Activated T-cell treated with anti-CD3 and anti-CD28 coated beads, Interleukin-2, amount 50 U/mL, for 72 hours (primary cell): ENCODE results near the gene AMMECR1. TPM values are rescaled to one million over a fixed set of nuclear protein-coding genes. Genes with fewer than 3 reads are reported as not detected.

ENCODE experiments used
- ATAC-seq, 2 donors: fragments of 150-1000 bp; cut with Tn5 transposase; replicated peaks in 1 of 2; 2 replicates each; pipeline ENCODE4 v1.10.0; 2021; ENCODE audit warnings: moderate library complexity in 2 of 2, mild to moderate bottlenecking in 1 of 2
- DNase-seq, 2 donors: peaks; one replicate each; pipeline ENCODE4 v3.0.0; 2021 to 2022; ENCODE audit warnings: mixed read lengths in 1 of 2
- H3K27ac Mint-ChIP-seq: one replicate; pipeline ENCODE4 v1.8.0; 2022; ENCODE audit warnings: mild to moderate bottlenecking, moderate library complexity, mixed read lengths
- H3K27me3 Mint-ChIP-seq: one replicate; pipeline ENCODE4 v1.8.0; 2022; ENCODE audit warnings: low read depth, mixed read lengths
- H3K36me3 Mint-ChIP-seq, 2 donors: one replicate each; pipeline ENCODE4 v1.8.0; 2022; ENCODE audit warnings: mixed read lengths in 2 of 2, mild to moderate bottlenecking in 1 of 2; ENCODE audit not compliant: insufficient read depth in 2 of 2
- H3K4me1 Mint-ChIP-seq: one replicate; pipeline ENCODE4 v1.8.0; 2022; ENCODE audit warnings: low read depth, mixed read lengths
- H3K4me3 Mint-ChIP-seq, 2 donors: one replicate each; pipeline ENCODE4 v1.8.0; 2022; ENCODE audit warnings: mild to moderate bottlenecking in 2 of 2, mixed read lengths in 2 of 2, moderate library complexity in 2 of 2
- H3K9me3 Mint-ChIP-seq, 2 donors: one replicate each; pipeline ENCODE4 v1.8.0; 2022; ENCODE audit warnings: mixed read lengths in 2 of 2
- total RNA-seq, 2 donors: library from RNA; stranded (reverse); gene quantifications; one replicate each; pipeline ENCODE4 v1.2.3, GENCODE V29; 2022

Gene AMMECR1
- total RNA-seq, 2 donors from 2014 or later, result 12.8 to 15.9 TPM

DNA sequence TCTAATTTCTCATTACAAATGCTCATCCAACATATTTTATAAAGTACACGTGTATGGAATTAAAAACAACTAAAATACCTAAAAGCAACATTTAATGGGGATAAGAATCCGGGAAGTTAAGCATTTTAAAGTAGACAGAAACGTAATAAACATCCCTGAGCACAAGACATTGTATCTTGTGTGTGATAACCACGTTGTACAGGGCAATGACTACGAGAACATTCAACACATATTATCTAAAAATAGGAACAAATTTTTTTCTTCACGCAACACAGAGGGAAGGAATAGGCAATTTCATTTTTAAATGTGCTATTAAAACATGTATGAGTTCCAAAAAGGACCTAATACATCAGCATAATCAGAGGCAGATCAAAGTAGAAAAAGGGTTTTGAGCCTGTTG is 49.5 kb downstream of the AMMECR1 start:
- ATAC-seq (no peak), DNase-seq (no peak)
- Mint-ChIP-seq H3K4me3 (peak overlapping the region in 1 of 2 donors; percentile 71), H3K27ac (peak overlapping the region; percentile 82), H3K9me3 (no peaks in the 10 kb centered on the region), H3K27me3 (peaks cover 17% of the 10 kb centered on the region), H3K36me3 (peaks cover 0 to 1% of the 10 kb centered on the region in 2 donors), H3K4me1 (peaks cover 27% of the 10 kb centered on the region)

DNA sequence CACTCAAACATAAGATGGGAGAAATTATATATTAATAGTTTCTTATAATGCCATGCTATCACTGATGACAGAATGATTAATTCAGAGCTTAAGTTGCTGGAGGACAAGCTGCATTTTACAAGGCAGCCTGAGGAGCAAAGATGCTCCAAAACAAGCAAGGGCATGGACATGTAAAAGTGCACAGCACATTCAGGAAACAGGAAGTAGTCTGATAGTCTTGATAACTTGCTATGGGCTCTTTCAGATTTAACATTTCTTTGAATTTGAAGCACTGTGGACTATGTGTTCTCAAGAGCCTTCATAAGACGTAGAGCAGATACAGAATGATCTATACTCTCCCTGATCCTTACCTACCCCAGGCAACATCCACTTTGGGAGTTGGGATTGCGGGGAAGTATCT is 50.0 kb downstream of the AMMECR1 start:
- peaks cover 0 to 1% of the 10 kb centered on the region in 2 donors for H3K36me3 Mint-ChIP-seq
- peak overlapping the region; percentile 82 for H3K27ac Mint-ChIP-seq
- peak overlapping the region in 1 of 2 donors; percentile 71 for H3K4me3 Mint-ChIP-seq
- no peak for DNase-seq
- no peak for ATAC-seq
- H3K9me3 Mint-ChIP-seq, result no peaks in the 10 kb centered on the region
- peaks cover 16% of the 10 kb centered on the region for H3K27me3 Mint-ChIP-seq
- H3K4me1 Mint-ChIP-seq, result peaks cover 27% of the 10 kb centered on the region

DNA sequence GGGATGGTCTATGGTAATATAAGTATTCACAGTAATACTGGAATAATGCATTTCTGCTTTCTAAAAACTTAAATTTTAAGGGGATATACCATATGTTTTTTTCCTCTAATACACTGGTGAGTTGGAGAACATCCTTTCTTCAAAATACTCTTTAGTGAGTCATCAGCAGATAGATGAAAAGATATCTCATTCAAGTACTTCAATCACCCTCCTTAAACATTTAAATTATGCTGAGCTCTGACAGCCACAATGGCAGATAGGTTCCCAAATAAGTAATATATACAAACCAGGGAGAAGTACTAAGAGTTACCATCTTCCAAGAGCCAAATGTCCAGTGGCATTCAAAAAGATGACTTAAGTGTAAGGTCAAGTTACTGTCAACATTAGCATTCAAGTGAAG is 52.2 kb downstream of the AMMECR1 start:
- ATAC-seq (no peak), DNase-seq (no peak)
- peaks cover 25% of the 10 kb centered on the region for H3K4me1 Mint-ChIP-seq
- H3K36me3 Mint-ChIP-seq, result peaks cover 0 to 1% of the 10 kb centered on the region in 2 donors
- no peak overlapping the region for H3K4me3 Mint-ChIP-seq
- peaks cover 16% of the 10 kb centered on the region for H3K27me3 Mint-ChIP-seq
- no peaks in the 10 kb centered on the region for H3K9me3 Mint-ChIP-seq
- no peak overlapping the region for H3K27ac Mint-ChIP-seq

DNA sequence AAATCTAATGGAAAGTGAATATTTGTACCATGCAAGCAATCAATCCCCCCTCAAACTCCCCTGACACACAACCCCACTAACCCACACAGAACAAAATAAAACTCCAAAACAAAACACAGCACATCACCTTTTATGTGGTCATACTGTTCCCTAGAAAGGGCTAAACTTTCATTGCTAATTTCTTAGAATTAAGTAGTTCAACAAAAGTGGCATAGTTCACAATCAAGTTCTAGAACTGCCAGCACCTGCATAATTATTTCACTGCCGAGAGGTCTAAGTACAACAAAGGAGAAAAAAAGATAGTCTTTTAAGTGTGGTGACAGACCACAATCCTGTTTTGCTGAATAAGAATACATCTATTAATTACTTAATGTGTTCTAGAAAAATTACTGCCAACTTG is 58.8 kb downstream of the AMMECR1 start:
- H3K36me3 Mint-ChIP-seq, result peaks cover 0 to 1% of the 10 kb centered on the region in 2 donors
- H3K4me3 Mint-ChIP-seq, result no peak overlapping the region
- no peaks in the 10 kb centered on the region for H3K9me3 Mint-ChIP-seq
- no peak for DNase-seq
- no peak for ATAC-seq
- peaks cover 8% of the 10 kb centered on the region for H3K4me1 Mint-ChIP-seq
- no peak overlapping the region for H3K27ac Mint-ChIP-seq
- peaks cover 8% of the 10 kb centered on the region for H3K27me3 Mint-ChIP-seq

DNA sequence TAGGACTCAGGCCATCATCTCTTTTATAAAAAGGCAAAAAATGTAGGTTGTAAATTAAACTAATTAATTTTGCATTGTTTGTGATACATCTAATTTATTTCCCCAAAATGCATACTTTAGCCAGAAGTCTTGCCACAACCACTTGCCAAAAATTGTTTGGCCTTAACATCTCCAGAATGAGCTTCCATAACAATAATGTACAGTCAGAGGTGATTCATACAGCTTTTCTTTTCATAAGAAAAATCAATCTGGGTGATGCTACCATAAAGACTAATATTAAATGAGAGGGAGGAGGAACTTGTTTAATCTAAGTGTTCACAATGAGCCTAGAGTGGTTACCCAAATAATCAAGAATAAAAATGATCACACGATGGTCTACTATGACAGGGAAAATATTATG is 59.3 kb downstream of the AMMECR1 start:
- Mint-ChIP-seq H3K9me3 (no peaks in the 10 kb centered on the region), H3K4me1 (peaks cover 8% of the 10 kb centered on the region), H3K27ac (no peak overlapping the region), H3K27me3 (peaks cover 5% of the 10 kb centered on the region), H3K4me3 (no peak overlapping the region), H3K36me3 (no peaks in the 10 kb centered on the region)
- ATAC-seq, result no peak
- DNase-seq, result no peak

DNA sequence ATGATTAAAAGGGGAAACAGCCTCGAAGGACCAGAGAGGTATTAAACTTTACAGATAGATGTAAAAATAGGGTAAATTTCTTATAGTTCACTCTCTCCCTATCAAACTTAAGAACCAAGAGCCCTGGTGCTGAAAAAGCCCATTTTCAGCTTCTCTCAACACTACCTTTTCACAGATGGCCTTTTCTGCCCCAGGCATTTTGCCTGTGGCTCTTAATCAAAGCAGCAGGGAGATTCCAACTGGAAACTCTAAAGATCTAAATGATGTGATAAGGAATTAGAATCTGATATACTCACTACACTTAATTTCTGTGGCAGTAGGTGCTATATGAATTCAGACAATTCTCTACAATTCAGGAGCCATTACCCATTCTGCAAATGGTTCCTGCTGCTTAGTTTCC is 60.0 kb downstream of the AMMECR1 start:
- no peak for ATAC-seq
- H3K27ac Mint-ChIP-seq, result no peak overlapping the region
- H3K4me3 Mint-ChIP-seq, result no peak overlapping the region
- no peaks in the 10 kb centered on the region for H3K36me3 Mint-ChIP-seq
- no peaks in the 10 kb centered on the region for H3K9me3 Mint-ChIP-seq
- no peak for DNase-seq
- peaks cover 8% of the 10 kb centered on the region for H3K4me1 Mint-ChIP-seq
- peaks cover 8% of the 10 kb centered on the region for H3K27me3 Mint-ChIP-seq

DNA sequence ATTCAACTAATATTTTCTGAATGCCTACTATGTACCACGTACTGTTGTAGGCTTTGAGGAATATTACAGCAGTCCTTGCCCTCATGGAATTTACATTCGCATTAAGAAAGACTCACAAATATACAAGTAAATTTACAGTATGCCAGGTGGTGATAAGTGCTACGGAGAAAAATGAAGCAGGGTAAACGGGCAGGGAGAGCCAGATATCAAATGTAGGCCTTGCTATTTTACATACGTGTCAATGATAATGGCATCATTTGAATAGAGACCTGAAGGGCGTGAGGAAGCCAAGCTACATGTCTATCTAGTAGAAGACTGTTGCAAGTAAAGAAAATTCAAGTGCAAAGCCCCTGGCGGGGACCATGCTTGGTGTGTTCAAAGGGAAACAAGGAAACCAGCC is 65.2 kb downstream of the AMMECR1 start:
- no peak for ATAC-seq
- H3K36me3 Mint-ChIP-seq, result no peaks in the 10 kb centered on the region
- H3K9me3 Mint-ChIP-seq, result no peaks in the 10 kb centered on the region
- peaks cover 8% of the 10 kb centered on the region for H3K27me3 Mint-ChIP-seq
- H3K4me3 Mint-ChIP-seq, result no peak overlapping the region
- H3K27ac Mint-ChIP-seq, result no peak overlapping the region
- H3K4me1 Mint-ChIP-seq, result no peaks in the 10 kb centered on the region
- no peak for DNase-seq

DNA sequence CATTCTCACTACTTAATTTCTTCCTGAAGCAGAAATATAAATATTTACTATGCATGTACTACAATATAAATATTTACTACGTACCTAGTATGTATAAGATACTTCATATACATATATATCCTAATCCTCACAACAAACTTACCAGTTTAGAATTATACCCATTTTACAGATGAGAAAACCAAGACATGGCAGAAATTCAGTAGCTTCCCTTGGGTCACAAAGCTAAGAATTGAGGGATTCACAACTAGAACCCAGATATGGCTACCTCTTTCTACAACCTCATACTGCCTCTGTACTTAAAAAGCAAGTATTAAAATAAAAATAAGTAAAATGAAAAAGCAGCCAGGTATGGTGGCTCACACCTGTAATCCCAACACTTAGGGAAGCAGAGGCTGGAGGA is 65.9 kb downstream of the AMMECR1 start:
- no peaks in the 10 kb centered on the region for H3K36me3 Mint-ChIP-seq
- H3K4me1 Mint-ChIP-seq, result no peaks in the 10 kb centered on the region
- no peak overlapping the region for H3K4me3 Mint-ChIP-seq
- H3K9me3 Mint-ChIP-seq, result no peaks in the 10 kb centered on the region
- H3K27ac Mint-ChIP-seq, result no peak overlapping the region
- no peak for DNase-seq
- ATAC-seq, result no peak
- H3K27me3 Mint-ChIP-seq, result peaks cover 8% of the 10 kb centered on the region

DNA sequence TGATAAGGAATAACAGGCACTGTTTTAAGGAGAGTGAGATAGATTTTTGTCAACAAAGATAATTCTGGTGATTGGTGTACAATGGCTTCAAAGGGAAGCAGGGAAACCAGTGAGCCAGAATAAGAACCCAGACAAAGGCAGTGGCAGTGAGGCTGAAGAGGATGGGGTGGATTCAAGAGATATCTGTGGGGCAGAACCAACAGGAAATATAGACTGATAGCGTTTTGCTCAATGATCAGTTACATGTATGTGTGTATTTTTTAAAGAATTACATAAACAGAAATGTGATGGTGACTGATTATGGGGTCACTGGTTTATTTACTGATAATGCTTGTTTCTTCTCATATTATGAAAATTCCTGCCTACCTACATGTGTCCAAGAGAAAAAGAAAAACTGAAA is 66.4 kb downstream of the AMMECR1 start:
- Mint-ChIP-seq H3K9me3 (no peaks in the 10 kb centered on the region), H3K27me3 (peaks cover 8% of the 10 kb centered on the region), H3K36me3 (no peaks in the 10 kb centered on the region), H3K27ac (no peak overlapping the region), H3K4me3 (no peak overlapping the region), H3K4me1 (no peaks in the 10 kb centered on the region)
- no peak for ATAC-seq
- DNase-seq, result no peak

DNA sequence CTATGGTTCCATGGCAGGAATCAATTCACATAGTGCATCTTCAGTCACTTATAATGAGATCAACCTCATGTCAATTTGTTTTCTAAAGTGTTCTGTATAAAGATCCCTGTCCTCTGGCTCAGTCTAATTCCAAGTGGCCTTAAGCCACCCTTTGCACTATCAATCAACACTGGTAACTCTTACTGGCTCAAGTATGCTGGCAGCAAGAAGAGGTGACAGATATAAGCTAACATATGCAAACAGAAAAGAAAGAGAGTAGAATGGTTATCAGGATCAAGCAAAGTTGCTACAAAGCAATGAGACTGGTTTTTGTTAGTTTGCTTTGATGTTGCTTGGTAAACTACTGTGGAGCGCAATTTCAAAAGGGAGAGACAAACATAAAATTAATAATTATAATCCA is 67.0 kb downstream of the AMMECR1 start:
- no peak for ATAC-seq
- Mint-ChIP-seq H3K27me3 (peaks cover 8% of the 10 kb centered on the region), H3K9me3 (no peaks in the 10 kb centered on the region), H3K4me3 (no peak overlapping the region), H3K36me3 (no peaks in the 10 kb centered on the region), H3K27ac (no peak overlapping the region), H3K4me1 (no peaks in the 10 kb centered on the region)
- no peak for DNase-seq

DNA sequence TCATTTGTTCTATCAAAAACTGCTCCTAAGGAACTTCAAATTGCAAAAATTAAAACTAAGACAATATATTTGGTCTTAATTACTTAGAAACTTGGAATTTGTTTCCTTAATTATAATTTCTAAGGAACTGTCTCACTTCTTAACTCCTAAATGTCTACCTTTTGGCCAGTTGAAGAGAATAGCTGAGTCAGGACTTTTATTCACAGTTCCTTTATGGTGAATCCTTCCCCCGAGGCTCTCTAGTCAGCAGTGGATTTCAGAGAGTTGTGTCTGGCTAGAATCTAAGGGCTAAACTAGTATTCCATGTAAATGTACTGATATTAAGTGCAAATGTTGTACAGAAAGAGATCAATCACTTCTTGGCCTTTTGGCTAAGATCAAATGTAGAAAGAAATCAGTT is 69.3 kb downstream of the AMMECR1 start:
- DNase-seq (no peak), ATAC-seq (no peak)
- Mint-ChIP-seq H3K4me3 (no peak overlapping the region), H3K27ac (no peak overlapping the region), H3K4me1 (no peaks in the 10 kb centered on the region), H3K27me3 (peaks cover 8% of the 10 kb centered on the region), H3K36me3 (no peaks in the 10 kb centered on the region), H3K9me3 (no peaks in the 10 kb centered on the region)

DNA sequence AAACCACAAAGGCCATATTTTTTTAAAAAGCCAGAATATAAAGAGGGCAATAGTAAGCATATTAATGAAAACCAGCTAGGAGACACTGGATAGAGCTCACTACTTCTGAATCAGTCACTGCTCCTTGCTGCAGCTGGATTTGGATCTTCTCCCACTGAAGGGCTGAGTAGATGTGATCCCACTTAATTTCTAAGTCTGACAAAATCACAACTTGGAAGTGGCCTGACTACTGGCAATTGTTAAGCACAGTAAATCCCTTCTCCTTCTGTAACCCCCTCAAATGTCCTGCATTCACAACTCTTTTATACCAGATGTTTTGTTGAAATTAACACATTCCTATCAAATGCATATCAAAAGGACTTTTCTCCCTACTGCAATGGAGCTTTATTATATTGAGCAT is 72.9 kb downstream of the AMMECR1 start:
- Mint-ChIP-seq H3K9me3 (peaks cover 0 to 5% of the 10 kb centered on the region in 2 donors), H3K27me3 (peaks cover 9% of the 10 kb centered on the region), H3K4me3 (no peak overlapping the region), H3K4me1 (no peaks in the 10 kb centered on the region), H3K36me3 (peaks cover 3 to 5% of the 10 kb centered on the region in 2 donors), H3K27ac (no peak overlapping the region)
- no peak for DNase-seq
- no peak for ATAC-seq

DNA sequence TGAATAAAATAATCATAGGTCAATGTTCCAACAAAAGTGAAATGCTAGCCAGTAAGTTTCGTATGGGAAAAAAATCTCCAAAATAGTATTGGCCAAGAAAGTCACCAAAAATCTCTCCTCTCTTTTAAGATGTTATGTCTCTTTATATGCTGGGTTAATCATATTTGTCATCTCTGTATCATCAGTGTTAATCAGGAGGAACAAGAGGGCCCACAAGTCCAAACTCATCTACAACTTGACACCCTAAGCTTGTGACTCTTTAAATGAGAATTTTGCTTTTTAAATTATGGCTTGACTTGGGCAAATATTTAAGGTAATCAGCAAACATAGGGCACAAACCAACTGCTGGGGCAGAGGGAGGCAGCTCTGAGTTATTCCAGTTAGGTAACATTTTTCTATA is 75.5 kb downstream of the AMMECR1 start:
- DNase-seq (no peak), ATAC-seq (no peak)
- Mint-ChIP-seq H3K9me3 (peaks cover 3 to 7% of the 10 kb centered on the region in 2 donors), H3K27ac (no peak overlapping the region), H3K4me3 (no peak overlapping the region), H3K36me3 (peaks cover 7 to 9% of the 10 kb centered on the region in 2 donors), H3K4me1 (peaks cover 10% of the 10 kb centered on the region), H3K27me3 (peaks cover 9% of the 10 kb centered on the region)

DNA sequence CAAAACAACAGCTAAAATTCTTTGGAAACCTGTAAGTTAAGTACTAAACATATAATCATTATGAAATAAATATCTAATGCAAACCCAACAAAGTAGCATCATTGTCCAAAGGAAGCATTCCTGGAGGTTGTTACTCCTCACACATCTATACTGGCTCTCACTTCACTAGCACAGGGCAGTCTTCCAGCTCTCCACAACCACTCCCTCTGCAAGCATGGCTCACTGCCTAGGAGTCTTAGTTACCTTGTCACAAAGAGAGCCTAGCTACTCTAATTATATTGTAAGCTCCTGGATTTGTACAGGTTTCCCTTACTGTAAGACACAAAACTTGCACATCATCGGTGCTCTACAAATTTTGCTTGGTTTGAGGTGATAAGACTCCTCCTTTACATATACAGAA is 76.1 kb downstream of the AMMECR1 start:
- ATAC-seq (no peak), DNase-seq (no peak)
- Mint-ChIP-seq H3K27me3 (peaks cover 9% of the 10 kb centered on the region), H3K9me3 (peaks cover 3 to 7% of the 10 kb centered on the region in 2 donors), H3K4me1 (peaks cover 10% of the 10 kb centered on the region), H3K4me3 (no peak overlapping the region), H3K36me3 (peaks cover 7 to 9% of the 10 kb centered on the region in 2 donors), H3K27ac (no peak overlapping the region)
